ENCODE data around the gene INO80D. TPM values are rescaled to one million over a fixed set of nuclear protein-coding genes. Genes with fewer than 3 reads are reported as not detected.

Gene INO80D
- total RNA-seq, 1 donor from 2014 or later = 11.3 TPM

- TF ChIP-seq EZH2 (IDR thresholded peaks at IDR 0.05) (no peak), EZH2phosphoT487 (IDR thresholded peaks at IDR 0.05) (no peak)
- TF ChIP-seq, protein P1, sequence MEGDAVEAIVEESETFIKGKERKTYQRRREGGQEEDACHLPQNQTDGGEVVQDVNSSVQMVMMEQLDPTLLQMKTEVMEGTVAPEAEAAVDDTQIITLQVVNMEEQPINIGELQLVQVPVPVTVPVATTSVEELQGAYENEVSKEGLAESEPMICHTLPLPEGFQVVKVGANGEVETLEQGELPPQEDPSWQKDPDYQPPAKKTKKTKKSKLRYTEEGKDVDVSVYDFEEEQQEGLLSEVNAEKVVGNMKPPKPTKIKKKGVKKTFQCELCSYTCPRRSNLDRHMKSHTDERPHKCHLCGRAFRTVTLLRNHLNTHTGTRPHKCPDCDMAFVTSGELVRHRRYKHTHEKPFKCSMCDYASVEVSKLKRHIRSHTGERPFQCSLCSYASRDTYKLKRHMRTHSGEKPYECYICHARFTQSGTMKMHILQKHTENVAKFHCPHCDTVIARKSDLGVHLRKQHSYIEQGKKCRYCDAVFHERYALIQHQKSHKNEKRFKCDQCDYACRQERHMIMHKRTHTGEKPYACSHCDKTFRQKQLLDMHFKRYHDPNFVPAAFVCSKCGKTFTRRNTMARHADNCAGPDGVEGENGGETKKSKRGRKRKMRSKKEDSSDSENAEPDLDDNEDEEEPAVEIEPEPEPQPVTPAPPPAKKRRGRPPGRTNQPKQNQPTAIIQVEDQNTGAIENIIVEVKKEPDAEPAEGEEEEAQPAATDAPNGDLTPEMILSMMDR (IDR thresholded peaks at IDR 0.05) = no peak
- Histone ChIP-seq H3K27me3 (no peaks in the 10 kb centered on the region), H3K4me3 (no peak overlapping the region), H3F3A (ENCODE audit: low read depth) (peaks cover 7% of the 10 kb centered on the region), H3K4me1 (peaks cover 3% of the 10 kb centered on the region), H3K9me3 (ENCODE audit: low read depth) (no peaks in the 10 kb centered on the region), H2AFZ (replicated peaks) (no peak overlapping the region), H3K27ac (no peak overlapping the region), H3K79me2 (ENCODE audit: low read depth) (no peaks in the 10 kb centered on the region), H3K9ac (no peak overlapping the region), H4K20me1 (ENCODE audit: low read depth) (no peaks in the 10 kb centered on the region), H3K4me2 (no peak overlapping the region), H3K36me3 (no peaks in the 10 kb centered on the region)
- Mint-ChIP-seq H3K27ac (no peak overlapping the region), H3K36me3 (peaks cover 24% of the 10 kb centered on the region), H3K4me1 (no peaks in the 10 kb centered on the region), H3K9me3 (no peaks in the 10 kb centered on the region), H3K27me3 (ENCODE audit: insufficient read depth, low read depth) (peaks cover 4% of the 10 kb centered on the region), H3K4me3 (no peak overlapping the region)
- no peak for DNase-seq (ENCODE audit: low spot score)
These were observed 26.1 kb upstream of the INO80D start for GRCh38 chr2:206112108-206112507.

GRCh38 chr2:206108713-206109112 lies 22.7 kb upstream of the INO80D start:
- no peaks in the 10 kb centered on the region for H3K9me3 ChIP-seq (ENCODE audit: low read depth)
- DNase-seq (ENCODE audit: low spot score) = no peak
- H3K4me3 ChIP-seq = no peak overlapping the region
- H2AFZ ChIP-seq (replicated peaks) = no peak overlapping the region
- H3K9me3 Mint-ChIP-seq = no peaks in the 10 kb centered on the region
- no peak overlapping the region for H3K4me3 Mint-ChIP-seq
- no peaks in the 10 kb centered on the region for H4K20me1 ChIP-seq (ENCODE audit: low read depth)
- H3K4me2 ChIP-seq = no peak overlapping the region
- H3K79me2 ChIP-seq (ENCODE audit: low read depth) = no peaks in the 10 kb centered on the region
- H3K36me3 Mint-ChIP-seq = peaks cover 13% of the 10 kb centered on the region
- peaks cover 3% of the 10 kb centered on the region for H3K4me1 ChIP-seq
- no peak overlapping the region for H3K27ac ChIP-seq
- peaks cover 4% of the 10 kb centered on the region for H3K27me3 Mint-ChIP-seq (ENCODE audit: insufficient read depth, low read depth)
- H3K9ac ChIP-seq = no peak overlapping the region
- TF ChIP-seq EZH2phosphoT487 (IDR thresholded peaks at IDR 0.05) (no peak), EZH2 (IDR thresholded peaks at IDR 0.05) (no peak)
- TF ChIP-seq, protein P1 (IDR thresholded peaks at IDR 0.05) = no peak
- H3K27ac Mint-ChIP-seq = no peak overlapping the region
- no peaks in the 10 kb centered on the region for H3K4me1 Mint-ChIP-seq
- peaks cover 7% of the 10 kb centered on the region for H3F3A ChIP-seq (ENCODE audit: low read depth)
- no peaks in the 10 kb centered on the region for H3K27me3 ChIP-seq
- H3K36me3 ChIP-seq = no peaks in the 10 kb centered on the region

DNA sequence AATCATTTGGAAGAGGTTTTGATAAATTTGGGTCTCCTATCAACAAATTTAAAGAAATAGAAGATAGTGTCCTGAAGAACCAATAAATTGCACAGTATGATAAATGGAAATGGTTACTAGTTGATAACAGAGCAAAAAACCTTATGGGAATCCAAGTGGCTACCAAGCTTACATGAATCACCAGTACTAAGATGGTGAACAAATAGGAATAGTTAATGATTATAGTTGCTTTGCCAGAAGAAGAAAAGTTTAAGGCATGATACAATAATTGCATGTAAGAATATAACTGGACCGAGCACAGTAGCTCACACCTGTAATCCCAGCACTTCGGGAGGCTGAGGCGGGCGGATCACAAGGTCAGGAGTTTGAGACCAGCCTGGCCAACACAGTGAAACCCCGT lies 19.6 kb upstream of the INO80D start:
- H3K27ac ChIP-seq = no peak overlapping the region
- no peaks in the 10 kb centered on the region for H3K36me3 ChIP-seq
- Mint-ChIP-seq H3K4me1 (no peaks in the 10 kb centered on the region), H3K27ac (no peak overlapping the region), H3K36me3 (no peaks in the 10 kb centered on the region), H3K9me3 (no peaks in the 10 kb centered on the region), H3K4me3 (no peak overlapping the region), H3K27me3 (ENCODE audit: insufficient read depth, low read depth) (no peaks in the 10 kb centered on the region)
- no peak overlapping the region for H3K4me2 ChIP-seq
- H3F3A ChIP-seq (ENCODE audit: low read depth) = no peaks in the 10 kb centered on the region
- no peaks in the 10 kb centered on the region for H3K9me3 ChIP-seq (ENCODE audit: low read depth)
- H3K4me1 ChIP-seq = peaks cover 3% of the 10 kb centered on the region
- no peak overlapping the region for H3K4me3 ChIP-seq
- no peaks in the 10 kb centered on the region for H3K79me2 ChIP-seq (ENCODE audit: low read depth)
- DNase-seq (ENCODE audit: low spot score) = no peak
- H3K9ac ChIP-seq = no peak overlapping the region
- TF ChIP-seq, protein P1 (IDR thresholded peaks at IDR 0.05) = no peak
- no peak for TF ChIP-seq EZH2 (IDR thresholded peaks at IDR 0.05)
- TF ChIP-seq EZH2phosphoT487 (IDR thresholded peaks at IDR 0.05) = no peak
- H2AFZ ChIP-seq (replicated peaks) = no peak overlapping the region
- no peaks in the 10 kb centered on the region for H4K20me1 ChIP-seq (ENCODE audit: low read depth)
- H3K27me3 ChIP-seq = no peaks in the 10 kb centered on the region
